Hematopoietic multipotent progenitor cell (in vitro differentiated cells): ENCODE measurements around the gene MFN2. TPM values are rescaled to one million over a fixed set of nuclear protein-coding genes. Genes with fewer than 3 reads are reported as not detected.

Experiments used
- small RNA-seq: library from RNA; depleted of rRNA; stranded (forward); fragments of <200 nt; gene quantifications from one replicate; pipeline ENCODE3, GENCODE V24; 2012
- total RNA-seq: library from RNA; depleted of rRNA; stranded (reverse); fragments of >200 nt; gene quantifications from one replicate; pipeline ENCODE4 v1.2.3, GENCODE V29; 2012

The MFN2 gene
- total RNA-seq, 1 donor = 32.6 TPM

Small RNA genes within 50 kb of the gene (small RNA-seq; reads per million reads assigned to genes)
- gene AL096840.1 (not detected), gene MIR6729 (not detected), gene RF00019 (not detected), gene RN7SL649P (not detected)

Other genes with a start within 250 kb of the MFN2 start
- gene AGTRAP, start 244.3 kb upstream of the MFN2 start, total RNA-seq = 47.9 TPM
- not detected for gene C1orf167, start 218.3 kb upstream of the MFN2 start, total RNA-seq
- gene MTHFR, start 174.5 kb upstream of the MFN2 start, total RNA-seq = 40.9 TPM
- gene CLCN6, start 174.3 kb upstream of the MFN2 start, total RNA-seq = 12.7 TPM
- gene NPPA, start 132.7 kb upstream of the MFN2 start, total RNA-seq = not detected
- gene NPPB, start 121.5 kb upstream of the MFN2 start, total RNA-seq = not detected
- 77.0 TPM for gene KIAA2013, start 54.0 kb upstream of the MFN2 start, total RNA-seq
- 35.5 TPM for gene PLOD1, start 45.7 kb upstream of the MFN2 start, total RNA-seq
- gene MIIP, start 39.1 kb downstream of the MFN2 start, total RNA-seq = 31.2 TPM
- gene TNFRSF8, start 82.9 kb downstream of the MFN2 start, total RNA-seq = 0.27 TPM
- 15.3 TPM for gene TNFRSF1B, start 186.5 kb downstream of the MFN2 start, total RNA-seq
- 22.4 TPM for gene VPS13D, start 249.6 kb downstream of the MFN2 start, total RNA-seq